Activated CD4-positive, alpha-beta T cell treated with anti-CD3 and anti-CD28 coated beads, Interleukin-2, amount 10 ng/mL, durations not matched to agents 24 days and 14 days (primary cell): Measurements from ENCODE around the gene GNG13. TPM values are rescaled to one million over a fixed set of nuclear protein-coding genes. Genes with fewer than 3 reads are reported as not detected.
"Not testable (repeated sequence)": the region's sequence is repeated elsewhere in the genome, so short reads cannot be mapped to it uniquely, and the experiment has no call there.

Source experiments
- DNase-seq: peaks from one replicate; pipeline ENCODE4 v3.0.0; 2022
- H3K27ac Mint-ChIP-seq: one replicate; pipeline ENCODE4 v1.8.0; 2022; ENCODE audit warnings: mild to moderate bottlenecking, mixed read lengths
- H3K27me3 Mint-ChIP-seq: one replicate; pipeline ENCODE4 v1.8.0; 2022; ENCODE audit warnings: mixed read lengths
- H3K36me3 Mint-ChIP-seq: one replicate; pipeline ENCODE4 v1.8.0; 2022; ENCODE audit warnings: low read depth, mild to moderate bottlenecking, mixed read lengths
- H3K4me1 Mint-ChIP-seq: one replicate; pipeline ENCODE4 v1.8.0; 2021; ENCODE audit warnings: mixed read lengths
- H3K4me3 Mint-ChIP-seq: one replicate; pipeline ENCODE4 v1.8.0; 2022; ENCODE audit warnings: mild to moderate bottlenecking, moderate library complexity, mixed read lengths
- H3K9me3 Mint-ChIP-seq: one replicate; pipeline ENCODE4 v1.8.0; 2021; ENCODE audit warnings: mixed read lengths
- intact Hi-C: fragments of 100-400 bp; cut with micrococcal nuclease; formaldehyde crosslinking; loops from one replicate; pipeline ENCODE4 v1.15.1; 2023
- total RNA-seq: library from RNA; stranded (reverse); gene quantifications from 2 replicates; pipeline ENCODE4 v1.2.3, GENCODE V29; 2022

Gene GNG13
- total RNA-seq, 1 donor from 2014 or later = not detected

DNA sequence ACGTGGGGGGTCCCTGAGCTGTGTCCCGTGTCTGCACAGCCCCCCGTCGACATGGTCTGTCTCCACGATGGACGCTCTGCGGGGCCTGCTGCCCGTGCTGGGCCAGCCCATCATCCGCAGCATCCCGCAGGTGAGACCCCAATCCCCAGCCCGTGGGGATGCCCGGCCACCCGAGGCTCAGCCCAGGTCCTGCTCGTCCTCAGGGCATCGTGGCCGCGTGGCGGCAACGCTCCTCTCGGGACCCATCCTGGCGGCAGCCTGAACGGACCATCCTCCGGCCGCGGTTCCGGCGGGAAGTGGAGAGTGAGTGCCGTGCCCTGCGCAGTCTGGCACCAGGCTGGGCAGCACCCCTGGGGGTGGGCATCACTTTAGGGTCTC is 35.1 kb downstream of the GNG13 start:
- Mint-ChIP-seq H3K4me3 (no peak overlapping the region), H3K9me3 (no peaks in the 10 kb centered on the region), H3K36me3 (no peaks in the 10 kb centered on the region), H3K27me3 (no peaks in the 10 kb centered on the region), H3K27ac (no peak overlapping the region), H3K4me1 (no peaks in the 10 kb centered on the region)
- intact Hi-C loops = no loop called here
- no peak for DNase-seq

DNA sequence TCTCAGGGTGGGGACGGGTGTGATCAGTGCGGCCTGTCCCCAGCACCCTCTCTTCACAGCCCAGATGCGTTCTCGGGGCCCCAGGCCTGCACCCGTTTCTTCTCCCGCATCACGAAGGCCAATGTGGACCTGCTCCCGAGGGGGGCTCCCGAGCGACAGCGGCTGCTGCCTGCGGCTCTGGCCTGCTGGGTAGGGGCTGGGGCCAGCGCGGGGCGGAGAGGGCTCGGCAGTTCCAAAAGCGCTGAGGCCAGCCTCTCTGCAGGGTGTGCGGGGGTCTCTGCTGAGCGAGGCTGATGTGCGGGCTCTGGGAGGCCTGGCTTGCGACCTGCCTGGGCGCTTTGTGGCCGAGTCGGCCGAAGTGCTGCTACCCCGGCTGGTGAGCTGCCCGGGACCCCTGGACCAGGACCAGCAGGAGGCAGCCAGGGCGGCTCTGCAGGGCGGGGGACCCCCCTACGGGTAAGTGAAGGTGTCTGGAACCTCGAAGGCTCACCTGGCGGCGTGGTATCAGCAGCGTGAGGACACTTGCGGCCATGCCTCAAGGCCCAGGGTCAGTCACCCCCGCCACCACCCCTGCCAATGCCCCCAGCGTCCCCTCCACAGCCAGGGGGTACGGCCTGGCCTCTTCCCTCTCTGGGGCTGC is 35.6 kb downstream of the GNG13 start:
- no peak for DNase-seq
- H3K27me3 Mint-ChIP-seq = no peaks in the 10 kb centered on the region
- no peaks in the 10 kb centered on the region for H3K4me1 Mint-ChIP-seq
- H3K27ac Mint-ChIP-seq = no peak overlapping the region
- intact Hi-C loops = no loop called here
- no peaks in the 10 kb centered on the region for H3K36me3 Mint-ChIP-seq
- no peaks in the 10 kb centered on the region for H3K9me3 Mint-ChIP-seq
- no peak overlapping the region for H3K4me3 Mint-ChIP-seq

DNA sequence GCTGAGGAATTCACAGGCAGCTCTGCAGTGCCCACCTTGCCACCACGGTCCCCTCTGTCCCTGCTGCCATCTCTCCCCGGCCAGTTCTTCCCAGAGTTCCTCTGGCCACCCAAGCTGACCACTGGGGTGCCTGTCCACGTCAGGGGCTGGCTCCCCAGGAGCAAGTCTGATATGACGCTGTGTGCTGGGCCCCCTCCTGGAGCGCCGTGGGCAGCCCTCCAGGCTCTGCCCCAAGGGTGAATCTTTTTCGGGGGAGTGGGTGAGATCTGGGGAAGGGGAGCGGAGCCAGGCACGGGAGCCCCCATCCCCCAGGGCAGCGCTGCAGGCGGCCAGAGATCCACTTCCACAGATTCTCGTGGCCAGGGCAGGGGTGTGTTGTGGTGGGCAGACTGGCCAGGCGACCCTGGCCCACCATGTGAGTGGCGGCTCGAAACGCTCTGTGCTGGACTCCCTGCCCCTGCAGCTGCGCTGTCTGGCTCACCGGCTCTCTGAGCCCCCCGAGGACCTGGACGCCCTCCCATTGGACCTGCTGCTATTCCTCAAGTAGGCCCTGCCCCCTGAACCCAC is 36.3 kb downstream of the GNG13 start:
- Mint-ChIP-seq H3K27me3 (no peaks in the 10 kb centered on the region), H3K4me1 (no peaks in the 10 kb centered on the region), H3K36me3 (no peaks in the 10 kb centered on the region), H3K4me3 (no peak overlapping the region), H3K9me3 (no peaks in the 10 kb centered on the region), H3K27ac (no peak overlapping the region)
- intact Hi-C loops = no loop called here
- DNase-seq = no peak

DNA sequence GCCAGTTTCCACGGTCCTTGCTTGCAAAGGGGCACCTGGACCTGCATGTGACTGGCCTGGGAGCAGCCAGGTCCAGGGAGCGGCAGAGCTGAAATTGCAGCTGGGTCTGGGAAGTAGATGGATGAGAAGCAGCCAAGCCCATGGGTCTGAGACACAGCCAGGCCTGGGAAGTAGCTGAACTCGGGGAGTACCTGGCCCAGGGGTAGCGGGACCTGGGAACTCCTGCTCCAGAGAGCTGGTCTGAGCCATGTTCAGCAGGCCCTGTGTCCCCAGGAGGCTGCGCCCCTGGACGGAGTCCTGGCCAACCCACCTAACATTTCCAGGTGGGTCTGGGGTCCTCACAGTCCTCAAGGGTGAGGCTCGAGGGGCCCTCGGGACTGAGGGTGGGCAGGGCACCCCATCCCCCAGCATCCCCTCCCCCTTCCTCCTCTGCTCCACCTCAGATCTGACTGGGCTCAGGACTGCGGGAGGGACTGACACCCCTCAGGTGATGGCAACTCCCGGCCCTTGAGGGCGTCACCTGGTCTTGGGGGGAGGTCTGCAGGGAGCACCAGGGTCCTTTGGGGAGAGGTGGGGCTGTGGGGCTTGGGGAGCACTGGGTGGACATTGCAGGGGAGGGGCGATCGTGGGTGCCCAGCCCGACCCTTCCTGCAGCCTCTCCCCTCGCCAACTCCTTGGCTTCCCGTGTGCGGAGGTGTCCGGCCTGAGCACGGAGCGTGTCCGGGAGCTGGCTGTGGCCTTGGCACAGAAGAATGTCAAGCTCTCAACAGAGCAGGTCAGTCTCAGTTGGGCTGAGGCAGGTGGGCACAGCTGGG is 37.0 kb downstream of the GNG13 start:
- Mint-ChIP-seq H3K4me1 (no peaks in the 10 kb centered on the region), H3K4me3 (no peak overlapping the region), H3K27ac (no peak overlapping the region), H3K27me3 (no peaks in the 10 kb centered on the region), H3K9me3 (no peaks in the 10 kb centered on the region), H3K36me3 (no peaks in the 10 kb centered on the region)
- intact Hi-C loops = no loop called here
- DNase-seq = no peak

DNA sequence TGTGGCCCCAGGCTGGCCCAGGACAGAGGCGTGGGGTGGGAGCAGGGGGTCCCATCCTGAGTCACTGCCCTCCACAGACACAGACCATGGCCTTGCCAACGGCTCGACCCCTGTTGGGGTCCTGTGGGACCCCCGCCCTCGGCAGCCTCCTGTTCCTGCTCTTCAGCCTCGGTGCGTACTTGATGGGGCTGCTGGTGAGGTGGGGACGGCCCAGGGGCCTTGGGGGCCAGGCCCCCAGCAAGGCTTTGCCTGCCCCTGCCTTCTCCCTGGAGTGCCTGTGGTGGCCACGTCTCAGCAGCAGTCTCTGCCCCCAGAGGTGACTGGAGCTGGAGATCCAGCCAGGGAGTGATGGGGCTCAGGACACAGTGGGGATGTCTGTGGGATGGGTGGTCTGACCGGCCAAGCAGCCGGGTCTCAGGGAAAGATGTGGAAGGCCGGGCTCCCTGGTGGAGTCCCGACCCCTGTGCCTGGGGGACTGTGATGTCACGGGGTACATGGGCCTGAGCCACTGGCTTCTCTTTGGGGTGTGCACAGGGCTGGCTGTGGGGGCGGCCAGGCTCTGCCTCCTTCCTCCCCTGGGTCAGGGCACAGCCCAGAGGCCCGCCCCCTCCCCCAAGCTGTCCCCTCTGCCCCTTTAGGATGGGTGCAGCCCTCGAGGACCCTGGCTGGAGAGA is 37.8 kb downstream of the GNG13 start:
- no peak for DNase-seq
- intact Hi-C loops = no loop called here
- H3K4me3 Mint-ChIP-seq = no peak overlapping the region
- no peak overlapping the region for H3K27ac Mint-ChIP-seq
- H3K9me3 Mint-ChIP-seq = no peaks in the 10 kb centered on the region
- no peaks in the 10 kb centered on the region for H3K36me3 Mint-ChIP-seq
- no peaks in the 10 kb centered on the region for H3K4me1 Mint-ChIP-seq
- no peaks in the 10 kb centered on the region for H3K27me3 Mint-ChIP-seq

DNA sequence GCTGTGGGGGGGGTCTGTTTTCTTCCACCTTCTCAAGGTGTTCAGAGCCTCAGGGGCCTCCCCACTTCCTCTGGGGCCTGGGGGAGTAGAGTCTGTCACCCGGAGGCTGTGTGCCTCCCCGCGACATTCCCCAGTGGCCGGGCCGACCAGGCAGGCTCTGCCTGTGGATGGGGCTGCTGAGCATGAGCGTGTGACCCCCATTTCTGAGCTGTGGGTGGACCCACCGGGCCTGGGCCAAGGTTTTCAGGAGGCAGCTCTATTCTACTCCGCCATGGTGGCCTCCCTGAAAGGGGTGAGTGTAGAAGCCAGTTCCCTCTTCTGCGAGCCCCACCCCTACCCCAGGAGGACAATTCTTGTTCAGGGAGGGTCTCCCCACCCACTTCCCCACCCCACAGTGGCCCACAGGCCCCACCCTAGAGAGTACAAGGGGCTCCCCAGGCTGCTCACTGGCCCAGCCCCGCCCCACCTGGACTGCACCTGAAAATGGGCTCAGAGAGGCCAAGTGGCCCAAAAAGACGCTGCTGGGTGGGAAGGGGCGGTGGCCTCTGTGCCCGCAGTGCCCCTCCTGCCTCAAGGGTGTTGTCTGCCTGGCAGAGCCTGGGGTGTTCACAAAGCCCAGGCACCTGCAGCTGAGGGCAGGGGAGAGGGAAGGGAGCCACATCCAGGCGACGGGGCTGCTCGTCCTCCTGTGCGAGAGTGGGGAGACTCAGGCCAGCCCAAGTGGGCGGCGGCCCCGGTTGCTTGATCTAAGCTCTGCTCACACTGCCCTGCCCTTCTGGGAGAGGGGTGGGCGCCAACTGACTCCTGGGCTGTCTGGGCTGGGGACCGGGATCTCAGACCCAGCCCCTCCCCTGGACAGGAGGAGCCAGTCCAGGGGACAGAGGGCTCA is 38.7 kb downstream of the GNG13 start:
- no peak overlapping the region for H3K4me3 Mint-ChIP-seq
- DNase-seq = no peak
- peaks cover 2% of the 10 kb centered on the region for H3K27me3 Mint-ChIP-seq
- no peaks in the 10 kb centered on the region for H3K9me3 Mint-ChIP-seq
- no peaks in the 10 kb centered on the region for H3K4me1 Mint-ChIP-seq
- H3K27ac Mint-ChIP-seq = no peak overlapping the region
- intact Hi-C loops = no loop called here
- H3K36me3 Mint-ChIP-seq = no peaks in the 10 kb centered on the region

DNA sequence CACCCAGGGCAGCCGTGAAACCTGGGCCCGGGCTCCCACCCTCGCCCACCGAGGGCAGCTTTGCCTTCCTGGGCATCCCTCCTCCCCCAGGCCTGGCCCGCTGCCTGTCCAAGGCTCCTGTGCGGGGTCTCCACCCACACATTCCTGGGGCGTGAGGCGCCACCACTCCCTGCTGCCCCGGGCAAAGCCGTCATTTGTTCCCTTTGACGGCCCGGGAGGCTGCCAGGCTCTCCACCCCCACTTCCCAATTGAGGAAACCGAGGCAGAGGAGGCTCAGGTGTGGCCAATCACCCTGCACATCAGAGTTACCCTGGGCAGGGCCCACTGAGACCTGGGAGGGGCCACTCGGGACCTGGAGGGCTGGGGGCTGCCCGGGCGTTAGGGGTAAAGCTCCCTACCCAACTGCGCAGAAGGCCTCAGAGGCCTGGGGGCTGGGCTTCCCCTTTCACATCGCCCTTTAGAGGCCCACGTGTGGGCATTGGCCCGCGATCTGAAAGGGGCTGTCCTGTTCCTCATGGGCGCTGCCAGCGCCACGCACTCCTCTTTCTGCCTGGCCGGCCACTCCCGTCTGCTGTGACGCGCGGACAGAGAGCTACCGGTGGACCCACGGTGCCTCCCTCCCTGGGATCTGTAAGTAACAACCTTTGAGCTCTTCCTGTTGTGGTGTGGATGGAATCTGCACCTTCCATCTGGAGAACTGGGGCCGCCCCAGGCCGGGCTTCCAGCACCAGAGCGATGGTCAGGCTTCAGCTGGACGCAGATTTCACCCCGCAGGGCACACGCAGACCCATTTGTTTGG is 39.8 kb downstream of the GNG13 start, which contains the start of gene MSLN:
TSS of gene MSLN (plus strand) at position 190 of the 799 bp plus-strand sequence. CDS start 1,947 bp downstream, outside the sequence.
- H3K4me3 Mint-ChIP-seq = no peak within 1 kb of the TSS
- H3K4me1 Mint-ChIP-seq = no peaks in the 10 kb centered on the region
- peaks cover 7% of the 10 kb centered on the region for H3K27me3 Mint-ChIP-seq
- H3K27ac Mint-ChIP-seq = no peak within 1 kb of the TSS
- DNase-seq = no peak
- no peaks in the 10 kb centered on the region for H3K36me3 Mint-ChIP-seq
- no peaks in the 10 kb centered on the region for H3K9me3 Mint-ChIP-seq
- intact Hi-C loops = no loop called here

DNA sequence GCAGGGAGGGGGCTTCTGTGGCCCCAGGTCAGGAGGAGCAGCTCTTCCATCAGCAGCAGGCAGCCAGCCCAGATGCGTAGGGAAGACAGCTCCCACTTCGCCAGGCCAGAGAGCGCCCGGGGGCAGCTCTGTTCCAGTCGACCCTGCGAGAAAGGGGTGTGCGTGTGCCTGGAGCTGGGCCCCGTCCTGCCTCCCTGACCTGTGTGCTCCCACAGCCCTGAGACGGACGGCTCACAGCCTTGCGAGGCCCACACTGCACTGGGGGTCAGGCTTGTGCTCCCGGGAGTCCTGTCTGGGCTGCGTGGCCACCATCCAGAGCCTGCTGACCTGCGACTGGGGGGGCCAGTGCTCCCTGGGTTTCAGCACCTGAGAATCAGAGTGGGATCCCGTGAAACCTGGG is 40.5 kb downstream of the GNG13 start:
- Mint-ChIP-seq H3K27me3 (peaks cover 8% of the 10 kb centered on the region), H3K4me1 (no peaks in the 10 kb centered on the region), H3K4me3 (no peak overlapping the region), H3K27ac (no peak overlapping the region), H3K36me3 (no peaks in the 10 kb centered on the region), H3K9me3 (no peaks in the 10 kb centered on the region)
- no peak for DNase-seq
- intact Hi-C loops = no loop called here

DNA sequence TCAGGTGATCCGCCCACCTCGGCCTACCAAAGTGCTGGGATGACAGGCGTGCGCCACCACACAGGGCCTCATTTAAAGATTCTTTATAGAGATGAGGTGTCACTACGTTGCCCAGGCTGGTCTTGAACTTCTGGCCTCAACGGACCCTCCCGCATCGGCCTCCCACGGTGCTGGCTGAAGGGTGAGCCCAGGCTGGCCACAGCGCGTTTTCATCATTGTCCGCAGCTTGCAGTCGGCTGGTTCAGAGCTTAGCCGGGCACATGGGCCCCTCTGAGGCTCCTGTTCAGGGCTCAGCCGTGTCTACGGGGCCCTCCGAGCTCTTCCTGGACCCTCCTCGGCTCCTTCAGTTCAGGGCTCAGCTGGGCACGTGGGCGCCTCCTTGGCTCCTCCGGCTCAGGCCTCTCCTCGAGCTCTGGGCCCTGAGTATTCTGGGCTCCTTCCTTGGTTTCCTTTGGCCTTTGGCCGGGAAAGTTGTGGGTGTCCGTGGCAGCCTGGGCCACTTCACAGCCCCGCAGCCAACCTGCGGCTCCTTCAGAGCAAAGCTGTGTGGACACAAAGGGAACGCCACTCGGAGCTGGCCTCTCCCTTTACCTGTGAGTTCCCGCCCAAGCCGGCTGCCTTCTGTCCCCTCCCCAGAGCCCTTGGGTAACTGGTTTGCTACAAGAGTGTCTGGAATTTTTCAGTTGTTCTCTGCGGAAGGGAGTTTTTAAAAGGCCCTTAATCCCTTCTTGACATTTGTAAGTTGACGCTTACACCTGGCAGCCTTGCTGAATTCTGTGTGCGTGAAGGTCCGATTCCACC is 41.2 kb downstream of the GNG13 start:
- no peaks in the 10 kb centered on the region for H3K36me3 Mint-ChIP-seq
- H3K27ac Mint-ChIP-seq = no peak overlapping the region
- H3K4me3 Mint-ChIP-seq = no peak overlapping the region
- no peaks in the 10 kb centered on the region for H3K4me1 Mint-ChIP-seq
- no peak for DNase-seq
- H3K27me3 Mint-ChIP-seq = peaks cover 10% of the 10 kb centered on the region
- intact Hi-C loops = no loop called here
- no peaks in the 10 kb centered on the region for H3K9me3 Mint-ChIP-seq

DNA sequence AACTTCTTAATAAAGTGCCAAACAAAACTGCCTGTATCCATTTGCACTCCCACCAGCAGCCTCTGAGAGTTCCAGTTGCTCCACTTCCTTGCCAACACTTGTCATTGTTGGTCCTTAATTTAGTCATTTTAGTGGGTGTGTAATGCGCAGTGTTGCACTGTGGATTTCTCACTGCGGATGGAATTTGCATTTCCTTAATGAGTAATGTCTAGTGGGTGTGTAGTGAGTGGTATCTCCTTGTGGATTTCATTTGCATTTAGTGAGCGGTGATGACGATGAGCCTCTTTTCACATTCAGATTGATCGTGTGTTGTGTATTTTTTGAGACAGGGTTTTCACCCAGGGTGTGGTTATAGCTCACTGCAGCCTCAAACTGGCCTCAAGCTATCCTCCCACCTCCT is 44.1 kb downstream of the GNG13 start:
- no peaks in the 10 kb centered on the region for H3K4me1 Mint-ChIP-seq
- peaks cover 10% of the 10 kb centered on the region for H3K27me3 Mint-ChIP-seq
- intact Hi-C loops = no loop called here
- H3K27ac Mint-ChIP-seq = peak overlapping the region; percentile 14
- no peaks in the 10 kb centered on the region for H3K9me3 Mint-ChIP-seq
- no peaks in the 10 kb centered on the region for H3K36me3 Mint-ChIP-seq
- no peak overlapping the region for H3K4me3 Mint-ChIP-seq
- DNase-seq = no peak

DNA sequence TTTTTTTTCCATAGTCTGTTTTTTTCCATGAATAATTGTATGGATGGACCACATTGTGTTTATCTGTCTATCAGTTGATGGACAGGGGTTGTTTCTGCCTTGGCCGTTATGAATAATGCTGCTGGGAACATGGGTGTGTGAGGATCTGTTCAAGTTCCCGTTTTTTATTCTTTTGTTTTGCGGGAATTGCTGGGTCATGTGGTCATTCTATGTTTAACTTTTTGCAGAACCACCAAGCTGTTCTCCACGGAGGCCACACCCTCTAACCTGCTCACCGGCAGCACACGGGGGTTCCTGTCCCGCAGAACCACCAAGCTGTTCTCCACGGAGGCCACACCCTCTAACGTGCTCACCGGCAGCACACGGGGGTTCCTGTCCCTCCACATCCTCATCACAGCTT is 45.9 kb downstream of the GNG13 start:
- no peaks in the 10 kb centered on the region for H3K4me1 Mint-ChIP-seq
- H3K27ac Mint-ChIP-seq = no peak overlapping the region
- H3K9me3 Mint-ChIP-seq = no peaks in the 10 kb centered on the region
- DNase-seq = no peak
- no peak overlapping the region for H3K4me3 Mint-ChIP-seq
- H3K36me3 Mint-ChIP-seq = no peaks in the 10 kb centered on the region
- H3K27me3 Mint-ChIP-seq = peaks cover 10% of the 10 kb centered on the region
- intact Hi-C loops = no loop called here

DNA sequence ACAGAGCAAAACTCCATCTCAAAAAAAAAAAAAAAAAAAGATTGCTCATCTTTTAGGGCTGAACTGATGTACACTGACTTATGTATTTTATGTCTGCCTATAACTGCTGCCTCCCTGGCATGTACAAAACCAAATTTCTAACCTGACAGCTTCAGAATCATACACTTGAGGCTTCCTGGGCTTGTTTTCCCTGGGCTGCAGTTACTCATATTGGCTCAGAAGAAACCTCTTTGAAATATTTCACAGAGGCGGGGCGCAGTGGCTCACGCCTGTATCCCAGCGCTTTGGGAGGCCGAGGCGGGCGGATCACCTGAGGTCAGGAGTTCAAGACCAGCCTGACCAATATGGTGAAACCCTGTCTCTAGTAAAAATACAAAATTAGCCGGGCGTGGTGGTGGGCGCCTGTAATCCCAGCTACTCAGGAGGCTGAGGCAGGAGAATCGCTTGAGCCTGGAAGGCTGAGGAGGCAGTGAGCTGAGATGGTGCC is 46.4 kb downstream of the GNG13 start:
- intact Hi-C loops, H3K27me3 Mint-ChIP-seq, H3K36me3 Mint-ChIP-seq, H3K4me3 Mint-ChIP-seq, H3K4me1 Mint-ChIP-seq, H3K9me3 Mint-ChIP-seq, H3K27ac Mint-ChIP-seq, DNase-seq: not testable (repeated sequence)
